HG03575 (cell line): ENCODE data around the gene ELANE.
A peak's percentile ranks its signal among the peaks of the same experiment; 100 is the strongest.
"Not testable (repeated sequence)": the region's sequence is repeated elsewhere in the genome, so short reads cannot be mapped to it uniquely, and the experiment has no call there.

Experiments
- ATAC-seq: cut with Tn5 transposase; IDR thresholded peaks from one replicate; pipeline ENCODE4 v1.9.1; 2021; ENCODE audit not compliant: unreplicated experiment, insufficient number of reproducible peaks, low FRiP score; ENCODE audit errors: extremely low read depth

Gene ELANE

DNA sequence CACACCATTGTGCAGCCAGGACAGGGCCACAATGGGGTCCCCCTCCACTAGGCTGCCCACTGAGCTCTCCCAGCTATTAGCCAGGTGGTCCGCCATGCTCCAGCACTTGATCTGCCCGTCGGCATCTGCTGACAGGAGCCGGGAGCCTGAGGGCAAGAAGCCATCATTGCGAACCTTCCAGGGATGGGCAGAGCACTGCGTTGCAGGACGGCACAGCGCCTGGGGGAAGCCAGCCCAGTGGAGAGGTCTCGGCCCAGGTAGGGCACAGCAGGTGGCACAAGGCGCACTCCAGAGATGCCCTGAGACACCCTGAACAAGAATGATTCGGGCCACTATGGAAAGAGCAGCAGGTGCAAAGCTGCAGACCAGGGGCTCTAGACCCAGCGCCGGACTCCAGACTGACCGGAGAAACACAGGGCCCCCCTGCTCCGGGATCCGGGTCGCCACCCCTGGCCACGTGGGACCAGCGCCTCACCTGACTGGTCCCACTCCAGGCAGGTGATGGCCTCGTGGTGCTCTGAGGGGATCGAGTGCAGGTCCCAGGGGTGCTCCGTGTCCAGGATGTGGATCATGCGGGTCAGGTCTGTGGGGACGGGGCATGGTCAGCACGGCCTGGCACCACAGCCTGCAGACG, 37.7 kb downstream of the ELANE start:
- no peak for ATAC-seq

GRCh38 chr19:890831-891230, 38.7 kb downstream of the ELANE start:
- ATAC-seq = no peak

GRCh38 chr19:891421-892200, 39.5 kb downstream of the ELANE start:
- not testable (repeated sequence) for ATAC-seq

DNA sequence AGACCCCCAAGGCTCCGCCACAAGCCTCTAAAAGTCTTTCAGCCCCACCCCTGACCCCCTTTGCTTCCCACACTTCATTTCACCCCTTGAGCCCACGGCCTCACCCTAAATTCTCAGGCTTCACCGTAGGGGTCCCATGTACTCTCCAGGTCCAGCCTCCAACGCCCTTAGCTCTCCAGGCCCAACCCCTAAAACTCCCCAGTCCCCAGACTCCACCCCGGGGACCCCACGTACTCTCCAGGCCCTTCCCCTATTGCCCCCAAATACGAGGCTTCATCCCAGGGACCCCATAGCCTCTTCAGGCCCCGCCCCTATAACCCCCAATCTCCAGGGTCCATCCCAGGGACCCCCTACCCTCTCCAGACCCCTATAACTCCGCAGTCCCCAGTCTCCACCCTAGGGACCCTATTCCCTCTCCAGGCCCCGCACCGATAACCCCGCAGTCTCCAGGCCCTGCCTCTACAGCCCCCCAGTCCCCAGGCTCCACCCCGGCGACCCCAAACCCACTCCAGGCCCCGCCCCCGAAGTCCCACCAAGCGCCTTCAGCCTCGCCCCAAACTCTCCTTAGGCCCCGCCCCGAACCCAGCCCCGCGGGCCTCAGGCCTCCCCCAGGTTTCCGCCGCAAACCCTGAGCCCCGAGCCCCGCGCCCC, 40.3 kb downstream of the ELANE start:
- ATAC-seq = no peak

GRCh38 chr19:892894-893689, 41.0 kb downstream of the ELANE start, which contains the start of the genes MED16 and RNU6-9:
TSS of gene MED16 (minus strand) at chr19:893187. CDS start at chr19:891131, 2,056 bp downstream.
TSS of gene RNU6-9 (plus strand) at chr19:893484.
- ATAC-seq = peak; percentile 44

DNA sequence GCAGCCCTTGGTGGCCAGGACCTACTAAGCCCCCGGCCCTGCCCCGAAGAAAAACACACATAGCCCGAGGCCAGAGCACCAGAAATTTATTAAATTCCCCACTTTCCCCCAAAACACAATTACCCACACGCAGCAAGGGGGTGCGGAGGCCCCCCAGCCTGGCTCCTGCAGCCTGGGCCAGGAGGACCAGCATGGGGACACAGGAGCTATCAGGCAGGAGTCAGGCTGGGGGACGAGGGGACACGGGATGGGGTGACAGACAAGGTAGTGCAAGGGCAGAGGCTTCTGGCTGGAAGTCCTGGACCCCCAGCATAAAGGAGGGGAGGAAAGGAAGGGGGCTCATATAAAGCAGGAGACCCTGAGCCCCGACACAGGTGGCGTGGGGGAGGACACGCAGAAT, 44.3 kb downstream of the ELANE start:
- no peak for ATAC-seq

DNA sequence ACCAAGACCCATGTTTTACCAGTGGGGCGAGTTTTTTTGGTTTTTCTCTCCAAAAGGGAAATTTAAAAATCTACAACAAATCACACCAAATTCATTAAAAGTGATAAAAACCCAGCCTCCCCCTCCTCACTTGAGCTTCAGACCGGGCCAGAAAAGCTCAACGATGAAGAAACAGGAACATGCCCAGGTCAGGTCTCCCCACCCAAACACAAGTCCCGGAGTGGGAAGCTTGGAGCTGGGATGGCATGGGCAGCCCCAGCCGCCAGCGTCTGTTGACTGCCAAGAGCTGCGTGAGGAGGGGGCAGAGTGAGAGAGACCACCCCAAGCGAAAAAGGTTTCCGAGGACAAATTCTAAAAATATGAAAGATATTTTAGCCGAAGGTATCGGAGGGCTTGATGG, 44.9 kb downstream of the ELANE start:
- ATAC-seq = no peak

DNA sequence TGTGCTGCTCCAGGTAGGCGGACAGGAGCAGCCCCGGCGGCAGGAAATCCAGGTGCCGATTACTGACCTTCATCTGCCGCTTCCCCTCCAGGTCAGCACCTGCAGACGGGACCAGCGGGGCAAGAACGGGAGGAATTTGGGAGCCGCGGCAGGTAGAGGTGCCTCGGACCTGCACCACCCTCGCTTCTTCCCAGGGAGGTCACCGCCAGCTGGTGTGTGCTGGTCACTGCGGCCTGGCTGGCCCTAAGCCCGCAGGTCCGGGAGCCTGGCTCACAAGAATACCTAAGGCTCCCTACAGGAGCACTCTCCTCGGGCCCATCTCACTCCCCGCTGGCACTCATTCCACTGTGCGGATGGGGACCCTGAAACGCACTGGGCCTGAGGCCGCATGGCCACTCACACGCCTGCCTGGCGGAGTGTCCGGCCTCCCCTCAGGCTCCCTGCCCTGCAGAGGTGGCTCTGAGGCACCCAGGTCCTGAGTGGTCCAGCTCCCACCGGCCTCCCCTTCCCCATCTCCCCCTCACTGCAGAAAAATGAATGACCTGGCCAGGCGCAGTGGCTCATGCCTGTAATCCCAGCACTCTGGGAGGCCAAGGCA, 45.4 kb downstream of the ELANE start:
- ATAC-seq = no peak

DNA sequence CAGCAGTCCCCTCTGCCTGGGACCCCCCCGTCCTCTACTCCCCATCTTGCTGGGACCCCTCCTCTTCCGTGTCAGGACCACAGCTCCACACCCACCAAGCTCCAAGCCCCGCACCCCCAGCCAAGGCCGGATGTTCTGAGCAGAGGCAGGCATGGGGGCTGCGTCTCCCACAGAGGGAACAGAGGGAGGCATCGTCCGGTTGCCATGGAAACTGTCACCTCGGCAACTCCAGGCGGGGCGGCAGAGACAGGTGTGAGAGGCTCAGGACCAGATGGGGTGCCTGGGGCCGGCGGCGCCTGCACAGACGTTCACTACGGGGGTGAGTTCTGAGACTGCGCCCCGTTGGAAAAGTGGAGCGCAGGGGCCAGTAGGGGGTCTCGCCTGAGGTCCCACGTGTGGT, 46.6 kb downstream of the ELANE start:
- no peak for ATAC-seq

GRCh38 chr19:899336-900042, 47.4 kb downstream of the ELANE start:
- ATAC-seq = no peak

- ATAC-seq = no peak
Measured at GRCh38 chr19:900043-900301, 47.9 kb downstream of the ELANE start.

DNA sequence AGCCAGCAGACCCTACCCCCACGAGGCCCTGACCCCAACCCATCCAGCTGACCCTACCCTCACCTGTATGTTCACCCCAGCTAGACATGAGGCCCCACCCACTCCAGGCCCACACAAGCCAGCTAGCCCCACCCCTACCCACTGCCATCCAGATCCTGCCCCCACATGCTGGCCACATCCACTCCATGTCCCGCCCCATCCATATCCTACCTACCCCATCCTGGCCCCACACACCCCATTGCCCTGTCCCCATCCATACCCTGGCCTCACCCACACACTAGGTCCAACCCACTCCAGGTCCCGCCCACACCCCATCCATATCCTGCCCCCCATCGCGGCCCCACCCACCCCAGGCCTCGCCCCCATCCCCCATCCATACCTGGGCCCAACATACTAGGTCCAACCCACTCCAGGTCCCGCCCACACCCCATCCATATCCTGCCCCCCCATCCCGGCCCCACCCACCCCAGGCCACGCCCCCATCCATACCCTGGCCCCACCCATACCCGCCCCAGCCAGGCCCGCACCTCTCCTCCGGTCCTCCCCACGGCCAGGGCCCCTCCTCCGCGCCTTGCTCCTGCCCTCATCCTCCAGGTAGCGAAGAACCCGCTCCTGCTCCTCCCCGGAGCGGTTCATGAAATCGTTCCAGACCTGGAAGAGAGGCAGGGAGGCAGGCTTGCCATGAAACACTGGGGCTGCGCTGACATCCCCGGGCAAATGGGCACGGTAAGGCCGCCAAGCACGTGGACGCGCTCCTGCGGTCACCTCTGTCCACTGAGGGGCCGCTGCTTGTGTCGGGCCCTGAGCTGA, 48.4 kb downstream of the ELANE start:
- ATAC-seq = no peak

DNA sequence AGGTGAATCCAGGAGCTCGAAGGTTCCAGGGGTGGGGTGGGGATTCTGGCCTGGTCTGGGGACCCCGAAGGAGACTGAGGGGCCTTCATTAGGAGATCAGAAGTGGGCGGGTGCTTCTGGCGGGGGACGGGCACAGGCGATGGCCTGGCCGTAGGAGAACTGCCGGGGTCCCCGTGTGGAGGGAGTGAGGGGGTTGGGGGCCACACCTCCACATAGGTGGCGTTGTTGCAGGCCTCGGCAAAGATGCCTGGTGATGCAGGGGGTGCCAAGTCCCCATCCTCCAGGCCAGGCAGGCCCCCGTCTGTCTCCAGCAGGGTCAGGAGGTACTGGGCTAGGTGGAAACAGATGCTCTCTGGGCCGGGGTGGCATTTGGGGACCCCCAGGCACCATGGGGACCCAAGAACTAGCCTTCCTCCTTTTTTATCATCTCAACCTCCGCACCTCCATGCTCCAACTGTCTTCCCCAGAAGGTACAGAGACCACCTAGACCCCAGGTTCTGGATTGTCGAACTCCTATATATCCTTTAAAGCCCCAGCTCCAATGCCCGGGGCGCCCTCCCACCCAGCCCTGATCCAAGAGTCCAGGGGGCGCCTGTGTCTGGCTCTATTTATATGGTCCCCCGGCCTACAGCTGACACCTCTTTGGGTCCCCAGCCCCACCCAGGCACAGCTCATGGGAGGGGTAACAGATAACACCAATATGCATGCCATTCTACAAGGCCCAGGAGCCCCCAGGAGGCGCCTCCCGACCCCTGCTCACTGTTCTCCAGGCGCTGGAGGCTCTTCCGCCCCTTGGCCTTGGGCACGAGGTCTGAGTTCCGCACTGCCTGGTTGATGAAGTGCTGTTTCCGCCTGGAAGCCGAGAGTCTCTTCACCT, 49.4 kb downstream of the ELANE start:
- no peak for ATAC-seq

DNA sequence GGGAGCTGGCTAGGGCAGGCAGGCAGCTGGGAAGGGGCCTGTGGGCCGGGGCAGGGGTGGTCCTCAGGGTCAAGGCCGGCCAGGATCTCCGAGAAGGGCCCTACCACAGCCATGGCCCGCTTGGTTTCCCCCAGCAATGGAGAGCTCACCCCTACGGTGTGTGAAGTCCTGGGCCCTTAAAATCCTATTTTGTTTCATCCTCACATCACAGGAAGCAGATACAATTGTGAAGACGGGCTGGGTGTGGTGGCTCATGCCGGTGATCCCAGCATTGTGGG, 49.9 kb downstream of the ELANE start:
- no peak for ATAC-seq

DNA sequence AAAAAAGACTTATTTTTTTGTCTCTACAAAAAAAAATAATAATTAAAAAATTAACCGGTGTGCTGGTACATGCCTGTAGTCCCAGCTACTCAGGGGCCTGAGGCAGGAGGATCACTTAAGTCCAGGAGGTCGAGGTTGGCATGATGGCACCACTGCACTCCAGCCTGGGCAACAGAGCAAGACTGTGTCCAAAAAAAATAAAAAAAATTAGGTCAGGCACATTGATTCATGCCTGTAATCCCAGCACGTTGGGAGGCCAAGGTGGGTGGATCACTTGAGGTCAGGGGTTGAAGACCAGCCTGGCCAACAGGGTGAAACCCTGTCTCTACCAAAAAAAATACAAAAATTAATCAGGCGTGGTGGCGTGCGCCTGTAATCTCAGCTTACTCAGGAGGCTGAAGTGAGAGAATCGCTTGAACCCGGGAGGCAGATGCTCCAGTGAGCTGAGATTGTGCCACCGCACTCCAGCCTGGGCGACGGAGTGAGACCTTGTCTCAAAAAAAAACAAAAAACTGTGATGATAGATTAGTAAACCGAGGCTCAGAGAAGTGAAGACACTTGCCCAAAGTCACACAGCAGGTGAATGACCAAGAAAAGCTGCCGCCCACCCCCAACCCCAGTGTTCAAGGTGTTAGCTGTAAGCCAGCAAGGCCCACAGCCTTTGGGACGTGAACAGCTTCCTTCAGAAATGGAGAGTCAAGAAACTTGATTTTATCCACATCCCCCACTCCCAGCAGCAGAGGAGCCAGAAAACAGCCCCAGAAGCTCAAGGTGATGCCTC, 50.5 kb downstream of the ELANE start:
- ATAC-seq = no peak

- no peak for ATAC-seq
Measured at GRCh38 chr19:903266-903797, 51.2 kb downstream of the ELANE start.
